H9 (cell line): ENCODE measurements around the gene SUMO4. TPM values are rescaled to one million over a fixed set of nuclear protein-coding genes. Genes with fewer than 3 reads are reported as not detected.

Experiments used
- DNase-seq: peaks from one replicate; pipeline ENCODE4 v3.0.0-alpha.2; 2017
- H2AFZ ChIP-seq: one replicate; pipeline ENCODE4 v1.6.1; 2013; ENCODE audit warnings: mild to moderate bottlenecking, low read length, control low read depth, moderate library complexity
- H2AK5ac ChIP-seq: 2 replicates; pipeline ENCODE4 v1.6.1; 2013; ENCODE audit warnings: low read length, control low read depth, mixed read lengths; ENCODE audit not compliant: insufficient read length
- H2BK120ac ChIP-seq: one replicate; pipeline ENCODE4 v1.6.1; 2013; ENCODE audit warnings: low read depth, mild to moderate bottlenecking, low read length, control low read depth, inconsistent platforms; ENCODE audit not compliant: poor library complexity, severe bottlenecking
- H2BK12ac ChIP-seq: 2 replicates; pipeline ENCODE4 v1.6.1; 2013; ENCODE audit warnings: low read length, control low read depth, mixed read lengths, low read depth; ENCODE audit not compliant: insufficient read length
- H2BK15ac ChIP-seq: 2 replicates; pipeline ENCODE4 v1.6.1; 2013; ENCODE audit warnings: low read depth, low read length, control low read depth
- H2BK20ac ChIP-seq: one replicate; pipeline ENCODE4 v1.6.1; 2013; ENCODE audit warnings: low read depth, mild to moderate bottlenecking, low read length, control low read depth, inconsistent platforms; ENCODE audit not compliant: poor library complexity, severe bottlenecking
- H2BK5ac ChIP-seq: 2 replicates; pipeline ENCODE4 v1.6.1; 2013; ENCODE audit warnings: low read length, control low read depth, mixed read lengths; ENCODE audit not compliant: insufficient read length
- H3K14ac ChIP-seq: 2 replicates; pipeline ENCODE4 v1.6.1; 2013; ENCODE audit warnings: low read length, control low read depth; ENCODE audit not compliant: insufficient read depth
- H3K18ac ChIP-seq: 2 replicates; pipeline ENCODE4 v1.6.1; 2013; ENCODE audit warnings: low read depth, mild to moderate bottlenecking, mixed read lengths, low read length, control low read depth; ENCODE audit not compliant: insufficient read length
- H3K23ac ChIP-seq: 2 replicates; pipeline ENCODE4 v1.6.1; 2013; ENCODE audit warnings: low read length, control low read depth, mixed read lengths, low read depth; ENCODE audit not compliant: insufficient read length
- H3K23me2 ChIP-seq: 2 replicates; pipeline ENCODE4 v1.6.1; 2013; ENCODE audit warnings: low read depth, mild to moderate bottlenecking, mixed read lengths, low read length, control low read depth; ENCODE audit not compliant: insufficient read length, poor library complexity, severe bottlenecking
- H3K27ac ChIP-seq: 2 replicates; pipeline ENCODE4 v1.5.1; 2013; ENCODE audit warnings: low read length, control low read depth, mixed read lengths, low read depth; ENCODE audit not compliant: insufficient read length
- H3K27me3 ChIP-seq: 2 replicates; pipeline ENCODE4 v1.6.1; 2013; ENCODE audit warnings: low read length, control low read depth, inconsistent platforms; ENCODE audit not compliant: insufficient read depth
- H3K4ac ChIP-seq: 2 replicates; pipeline ENCODE4 v1.6.1; 2013; ENCODE audit warnings: low read depth, mild to moderate bottlenecking, control low read depth, inconsistent platforms, low read length, moderate library complexity
- H3K4me1 ChIP-seq: 2 replicates; pipeline ENCODE4 v1.6.1; 2013; ENCODE audit warnings: low read length, control low read depth, inconsistent platforms; ENCODE audit not compliant: insufficient read depth
- H3K4me2 ChIP-seq: 2 replicates; pipeline ENCODE4 v1.6.1; 2013; ENCODE audit warnings: low read length, control low read depth, mixed read lengths; ENCODE audit not compliant: insufficient read length, insufficient read depth
- H3K56ac ChIP-seq: 2 replicates; pipeline ENCODE4 v1.6.1; 2013; ENCODE audit warnings: low read depth, mild to moderate bottlenecking, mixed read lengths, low read length, control low read depth; ENCODE audit not compliant: insufficient read length
- H3K79me1 ChIP-seq: 2 replicates; pipeline ENCODE4 v1.6.1; 2013; ENCODE audit warnings: low read depth, mild to moderate bottlenecking, moderate library complexity, low read length, control low read depth, inconsistent platforms; ENCODE audit not compliant: insufficient read depth, poor library complexity, severe bottlenecking
- H3K79me2 ChIP-seq: 2 replicates; pipeline ENCODE4 v1.6.1; 2013; ENCODE audit warnings: low read length, control low read depth, inconsistent platforms; ENCODE audit not compliant: insufficient read depth
- H3K9ac ChIP-seq: 2 replicates; pipeline ENCODE4 v1.6.1; 2013; ENCODE audit warnings: low read length, control low read depth, mixed read lengths; ENCODE audit not compliant: insufficient read length; ENCODE audit errors: extremely low read depth
- H3K9me3 ChIP-seq: one replicate; pipeline ENCODE4 v1.6.1; 2013; ENCODE audit warnings: low read depth, low read length, inconsistent platforms; ENCODE audit not compliant: control insufficient read depth
- H3T11ph ChIP-seq: one replicate; pipeline ENCODE4 v1.6.1; 2013; ENCODE audit warnings: mild to moderate bottlenecking, low read length, control low read depth, inconsistent platforms
- H4K20me1 ChIP-seq: one replicate; pipeline ENCODE4 v1.6.1; 2013; ENCODE audit not compliant: control insufficient read depth, insufficient read length, insufficient read depth
- H4K5ac ChIP-seq: 2 replicates; pipeline ENCODE4 v1.6.1; 2013; ENCODE audit warnings: low read depth, mild to moderate bottlenecking, mixed read lengths, low read length, control low read depth; ENCODE audit not compliant: insufficient read length
- H4K8ac ChIP-seq: replicated peaks from 2 replicates; pipeline ENCODE4 v1.6.1; 2013; ENCODE audit warnings: low read length, control low read depth, mixed read lengths, low read depth; ENCODE audit not compliant: insufficient read length
- H4K91ac ChIP-seq: 2 replicates; pipeline ENCODE4 v1.6.1; 2013; ENCODE audit warnings: low read depth, mild to moderate bottlenecking, moderate library complexity, mixed read lengths, low read length, control low read depth; ENCODE audit not compliant: insufficient read length
- H3K27ac Mint-ChIP-seq, 3 experiments: 2 replicates in 2 of 3; 3 replicates in 1 of 3; pipeline ENCODE4 v1.8.0; 2020 to 2021; ENCODE audit warnings: mixed read lengths in 3 of 3, mild to moderate bottlenecking in 1 of 3, moderate library complexity in 1 of 3
- H3K27me3 Mint-ChIP-seq: 2 replicates; pipeline ENCODE4 v1.8.0; 2021; ENCODE audit warnings: low read depth, mild to moderate bottlenecking, moderate library complexity, mixed read lengths
- H3K36me3 Mint-ChIP-seq, 3 experiments: 2 replicates in 2 of 3; 3 replicates in 1 of 3; pipeline ENCODE4 v1.8.0; 2020 to 2021; ENCODE audit warnings: low read depth in 3 of 3, mixed read lengths in 3 of 3; ENCODE audit not compliant: insufficient read depth in 1 of 3
- H3K4me1 Mint-ChIP-seq, 2 experiments: 2 replicates each; pipeline ENCODE4 v1.8.0; 2020; ENCODE audit warnings: mixed read lengths in 2 of 2
- H3K4me3 Mint-ChIP-seq, 2 experiments: 2 replicates in 1 of 2; 3 replicates in 1 of 2; pipeline ENCODE4 v1.8.0; 2020 to 2021; ENCODE audit warnings: mild to moderate bottlenecking in 2 of 2, mixed read lengths in 2 of 2, moderate library complexity in 1 of 2
- H3K9me3 Mint-ChIP-seq, 2 experiments: 2 replicates in 1 of 2; 3 replicates in 1 of 2; pipeline ENCODE4 v1.8.0; 2020; ENCODE audit warnings: mild to moderate bottlenecking in 2 of 2, mixed read lengths in 2 of 2, moderate library complexity in 1 of 2
- total RNA-seq: library from RNA; stranded (reverse); gene quantifications from 2 replicates; pipeline ENCODE4 v1.2.1, GENCODE V29; 2021
- TF ChIP-seq, protein P1 (sequence below): fragments of 200-600 bp; sonication (generic); conservative IDR thresholded peaks from 3 replicates; pipeline ENCODE4 v1.8.0; 2021; ENCODE audit warnings: antibody characterized with exemption, mild to moderate bottlenecking

Gene SUMO4
- total RNA-seq, 1 experiment from 2014 or later: 1.5 TPM

DNA sequence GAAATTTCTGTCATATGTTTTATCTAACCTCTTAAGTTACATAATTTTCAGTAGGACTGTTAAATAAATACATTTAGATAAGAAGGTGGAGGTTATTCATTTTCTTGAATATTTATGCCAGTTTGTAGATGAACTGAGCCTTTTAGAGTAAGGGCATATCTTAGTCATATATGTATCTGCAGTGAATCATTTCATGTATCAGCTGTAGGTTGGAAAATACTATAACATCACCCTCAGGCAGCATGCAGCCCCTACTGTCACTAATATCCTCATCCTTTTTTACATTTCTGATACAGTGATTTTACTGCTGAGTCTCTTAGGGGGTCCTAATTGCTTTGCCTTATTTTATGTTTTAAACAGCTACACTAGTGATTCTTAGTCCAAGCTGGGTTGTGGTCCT, 19.5 kb upstream of the SUMO4 start:
- Histone ChIP-seq H3K4me1 (no peaks in the 10 kb centered on the region), H2BK120ac (no peak overlapping the region), H3T11ph (no peak overlapping the region), H3K79me2 (no peaks in the 10 kb centered on the region), H3K23me2 (no peaks in the 10 kb centered on the region), H2BK15ac (no peak overlapping the region), H4K8ac (no peak overlapping the region), H3K23ac (no peak overlapping the region), H2BK20ac (no peak overlapping the region), H3K27me3 (no peaks in the 10 kb centered on the region), H3K9me3 (no peaks in the 10 kb centered on the region), H3K56ac (no peak overlapping the region), H2AK5ac (no peak overlapping the region), H4K91ac (no peak overlapping the region), H3K4ac (no peak overlapping the region), H4K20me1 (no peaks in the 10 kb centered on the region), H3K79me1 (peaks cover 3% of the 10 kb centered on the region), H2BK12ac (no peak overlapping the region), H2BK5ac (no peak overlapping the region), H2AFZ (no peak overlapping the region), H3K18ac (no peak overlapping the region), H3K9ac (no peak overlapping the region), H3K27ac (no peak overlapping the region), H3K4me2 (no peak overlapping the region), H4K5ac (no peak overlapping the region), H3K14ac (no peak overlapping the region)
- H3K9me3 Mint-ChIP-seq: no peaks in the 10 kb centered on the region
- H3K27ac Mint-ChIP-seq: no peak overlapping the region
- TF ChIP-seq, protein P1, sequence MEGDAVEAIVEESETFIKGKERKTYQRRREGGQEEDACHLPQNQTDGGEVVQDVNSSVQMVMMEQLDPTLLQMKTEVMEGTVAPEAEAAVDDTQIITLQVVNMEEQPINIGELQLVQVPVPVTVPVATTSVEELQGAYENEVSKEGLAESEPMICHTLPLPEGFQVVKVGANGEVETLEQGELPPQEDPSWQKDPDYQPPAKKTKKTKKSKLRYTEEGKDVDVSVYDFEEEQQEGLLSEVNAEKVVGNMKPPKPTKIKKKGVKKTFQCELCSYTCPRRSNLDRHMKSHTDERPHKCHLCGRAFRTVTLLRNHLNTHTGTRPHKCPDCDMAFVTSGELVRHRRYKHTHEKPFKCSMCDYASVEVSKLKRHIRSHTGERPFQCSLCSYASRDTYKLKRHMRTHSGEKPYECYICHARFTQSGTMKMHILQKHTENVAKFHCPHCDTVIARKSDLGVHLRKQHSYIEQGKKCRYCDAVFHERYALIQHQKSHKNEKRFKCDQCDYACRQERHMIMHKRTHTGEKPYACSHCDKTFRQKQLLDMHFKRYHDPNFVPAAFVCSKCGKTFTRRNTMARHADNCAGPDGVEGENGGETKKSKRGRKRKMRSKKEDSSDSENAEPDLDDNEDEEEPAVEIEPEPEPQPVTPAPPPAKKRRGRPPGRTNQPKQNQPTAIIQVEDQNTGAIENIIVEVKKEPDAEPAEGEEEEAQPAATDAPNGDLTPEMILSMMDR: no peak
- peaks cover 20 to 50% (median 33%) of the 10 kb centered on the region in 3 experiments; a peak in 6 of 7 replicates for H3K36me3 Mint-ChIP-seq
- no peak for DNase-seq
- no peak overlapping the region for H3K4me3 Mint-ChIP-seq
- peaks cover 0 to 5% of the 10 kb centered on the region in 2 experiments; a peak in 1 of 4 replicates for H3K4me1 Mint-ChIP-seq
- H3K27me3 Mint-ChIP-seq: no peaks in the 10 kb centered on the region
